Mesenchymal stem cell (in vitro differentiated cells and primary cell): ENCODE results near the gene DDX11.
"Not testable (repeated sequence)": the region's sequence is repeated elsewhere in the genome, so short reads cannot be mapped to it uniquely, and the experiment has no call there.

Source experiments
- DNase-seq: peaks from one replicate; pipeline ENCODE4 v3.0.0-alpha.2; 2013
- H2AFZ ChIP-seq: one replicate; pipeline ENCODE4 v1.6.1; 2013; ENCODE audit warnings: low read depth, mild to moderate bottlenecking, control low read depth, inconsistent platforms, low read length, moderate library complexity
- H2AK5ac ChIP-seq: 2 replicates; pipeline ENCODE4 v1.6.1; 2013; ENCODE audit warnings: low read length, moderate library complexity, mild to moderate bottlenecking, inconsistent platforms; ENCODE audit not compliant: severe bottlenecking
- H2BK120ac ChIP-seq: one replicate; pipeline ENCODE4 v1.6.1; 2013; ENCODE audit warnings: low read depth, mild to moderate bottlenecking, inconsistent platforms, low read length, moderate library complexity
- H2BK12ac ChIP-seq, 2 experiments: one replicate each; pipeline ENCODE4 v1.6.1; 2013; ENCODE audit warnings: inconsistent platforms in 2 of 2, low read length in 2 of 2, mild to moderate bottlenecking in 2 of 2, moderate library complexity in 2 of 2, control low read depth in 1 of 2
- H2BK15ac ChIP-seq: one replicate; pipeline ENCODE4 v1.6.1; 2013; ENCODE audit warnings: mild to moderate bottlenecking, low read depth, inconsistent platforms; ENCODE audit not compliant: poor library complexity, severe bottlenecking
- H2BK5ac ChIP-seq: 2 replicates; pipeline ENCODE4 v1.6.1; 2013; ENCODE audit warnings: low read depth, mild to moderate bottlenecking, low read length, control low read depth, inconsistent platforms; ENCODE audit not compliant: poor library complexity, severe bottlenecking
- H3K14ac ChIP-seq, 2 experiments: one replicate each; pipeline ENCODE4 v1.6.1; 2013; ENCODE audit warnings: inconsistent platforms in 2 of 2, low read length in 2 of 2, control low read depth in 1 of 2, mild to moderate bottlenecking in 1 of 2, moderate library complexity in 1 of 2
- H3K18ac ChIP-seq, 2 experiments: one replicate each; pipeline ENCODE4 v1.6.1; 2013; ENCODE audit warnings: inconsistent platforms in 2 of 2, low read length in 2 of 2, control low read depth in 1 of 2, low read depth in 1 of 2, mild to moderate bottlenecking in 1 of 2
- H3K23ac ChIP-seq, 2 experiments: one replicate each; pipeline ENCODE4 v1.6.1; 2013; ENCODE audit warnings: inconsistent platforms in 2 of 2, low read length in 2 of 2, mild to moderate bottlenecking in 2 of 2, moderate library complexity in 2 of 2, control low read depth in 1 of 2
- H3K27ac ChIP-seq: 2 replicates; pipeline ENCODE4 v1.5.1; 2013; ENCODE audit warnings: mild to moderate bottlenecking, moderate library complexity, low read length, control low read depth, inconsistent platforms; ENCODE audit not compliant: poor library complexity, severe bottlenecking
- H3K27me3 ChIP-seq, 2 experiments: 2 replicates each; pipeline versions ENCODE4 v1.6.1 to v1.7.0; 2013; ENCODE audit warnings: low read length in 2 of 2, mild to moderate bottlenecking in 2 of 2, moderate library complexity in 2 of 2, control low read depth in 1 of 2, inconsistent platforms in 1 of 2; ENCODE audit not compliant: control insufficient read depth in 1 of 2, insufficient read depth in 1 of 2
- H3K36me3 ChIP-seq, 2 experiments: 2 replicates each; pipeline versions ENCODE4 v1.6.1 to v1.7.0; 2013; ENCODE audit warnings: low read length in 2 of 2, control low read depth in 1 of 2, inconsistent platforms in 1 of 2, low read depth in 1 of 2, mild to moderate bottlenecking in 1 of 2; ENCODE audit not compliant: insufficient read depth in 2 of 2, control insufficient read depth in 1 of 2
- H3K4ac ChIP-seq, 2 experiments: one replicate each; pipeline ENCODE4 v1.6.1; 2013; ENCODE audit warnings: inconsistent platforms in 2 of 2, low read length in 2 of 2, mild to moderate bottlenecking in 2 of 2, moderate library complexity in 2 of 2, control low read depth in 1 of 2, low read depth in 1 of 2
- H3K4me1 ChIP-seq: 2 replicates; pipeline ENCODE4 v1.6.1; 2013; ENCODE audit warnings: low read depth, low read length, control low read depth; ENCODE audit not compliant: control insufficient read depth, insufficient read depth
- H3K4me2 ChIP-seq: 2 replicates; pipeline ENCODE4 v1.6.1; 2013; ENCODE audit warnings: low read length, mild to moderate bottlenecking, inconsistent platforms; ENCODE audit not compliant: poor library complexity, severe bottlenecking
- H3K4me3 ChIP-seq, 2 experiments: 2 replicates each; pipeline versions ENCODE4 v1.5.1 to v1.7.0; 2013; ENCODE audit warnings: low read length in 2 of 2, mild to moderate bottlenecking in 2 of 2, control low read depth in 1 of 2, low read depth in 1 of 2; ENCODE audit not compliant: insufficient read depth in 1 of 2
- H3K79me1 ChIP-seq: replicated peaks from 2 replicates; pipeline ENCODE4 v1.6.1; 2013; ENCODE audit warnings: mild to moderate bottlenecking, control low read depth, low read length, inconsistent platforms; ENCODE audit not compliant: poor library complexity, severe bottlenecking
- H3K9ac ChIP-seq: 2 replicates; pipeline ENCODE4 v1.7.0; 2013; ENCODE audit warnings: mild to moderate bottlenecking, low read length, moderate library complexity
- H3K9me3 ChIP-seq: 2 replicates; pipeline ENCODE4 v1.7.0; 2013; ENCODE audit warnings: mild to moderate bottlenecking, low read length; ENCODE audit not compliant: control insufficient read depth
- H4K8ac ChIP-seq: one replicate; pipeline ENCODE4 v1.6.1; 2013; ENCODE audit warnings: inconsistent platforms, mild to moderate bottlenecking, low read length, moderate library complexity
- H4K91ac ChIP-seq: one replicate; pipeline ENCODE4 v1.6.1; 2013; ENCODE audit warnings: mild to moderate bottlenecking, low read length, inconsistent platforms
- WGBS: methylation state at CpG from one replicate; pipeline ENCODE4 v1.1.7; 2013; ENCODE audit warnings: mixed read lengths; 5-methylcytosine and 5-hydroxymethylcytosine counted together

Gene DDX11

GRCh38 chr12:31106101-31106803 is 32.6 kb downstream of the DDX11 start:
- no peak overlapping the region for H3K23ac ChIP-seq
- H2BK5ac ChIP-seq, result no peak overlapping the region
- no peak overlapping the region for H4K8ac ChIP-seq
- peaks cover 0 to 43% of the 10 kb centered on the region in 2 experiments for H3K36me3 ChIP-seq
- H3K4me1 ChIP-seq, result no peaks in the 10 kb centered on the region
- H2AFZ ChIP-seq, result no peak overlapping the region
- no peak overlapping the region for H2BK120ac ChIP-seq
- H2BK15ac ChIP-seq, result no peak overlapping the region
- H3K4ac ChIP-seq, result no peak overlapping the region
- no peak overlapping the region for H3K9ac ChIP-seq
- H4K91ac ChIP-seq, result no peak overlapping the region
- no peak overlapping the region for H3K4me2 ChIP-seq
- 90% methylated on average over 6 of the region's 10 CpGs for WGBS
- DNase-seq, result no peak
- no peak overlapping the region for H3K4me3 ChIP-seq
- no peaks in the 10 kb centered on the region for H3K9me3 ChIP-seq
- H3K14ac ChIP-seq, result no peak overlapping the region
- H2BK12ac ChIP-seq, result no peak overlapping the region
- H3K27me3 ChIP-seq, result no peaks in the 10 kb centered on the region
- no peak overlapping the region for H3K18ac ChIP-seq
- H2AK5ac ChIP-seq, result no peak overlapping the region
- no peaks in the 10 kb centered on the region for H3K79me1 ChIP-seq
- H3K27ac ChIP-seq, result no peak overlapping the region

GRCh38 chr12:31109773-31110172 is 36.1 kb downstream of the DDX11 start:
- H3K4me2 ChIP-seq, DNase-seq, H2AK5ac ChIP-seq, H3K9ac ChIP-seq, H4K91ac ChIP-seq, H3K9me3 ChIP-seq, H2AFZ ChIP-seq, H3K23ac ChIP-seq, H3K4me3 ChIP-seq, H3K27me3 ChIP-seq, H3K4ac ChIP-seq, H4K8ac ChIP-seq, H2BK5ac ChIP-seq, H3K4me1 ChIP-seq, H3K27ac ChIP-seq, H2BK15ac ChIP-seq, H2BK12ac ChIP-seq, H3K14ac ChIP-seq, H3K79me1 ChIP-seq, H2BK120ac ChIP-seq, H3K18ac ChIP-seq: not testable (repeated sequence)
- 52% methylated on average over 6 of the region's 6 CpGs for WGBS
- peaks cover 0 to 14% of the 10 kb centered on the region in 2 experiments for H3K36me3 ChIP-seq

- 73% methylated on average over 4 of the region's 5 CpGs for WGBS
Measured at GRCh38 chr12:31110263-31110662, 36.6 kb downstream of the DDX11 start.

GRCh38 chr12:31115092-31115601 is 41.5 kb downstream of the DDX11 start:
- WGBS, result 90% methylated on average over 2 of the region's 3 CpGs
- not testable (repeated sequence) for H3K9ac ChIP-seq, H3K14ac ChIP-seq, H2BK120ac ChIP-seq, H2BK15ac ChIP-seq, H3K23ac ChIP-seq, H2BK5ac ChIP-seq, H3K18ac ChIP-seq, H3K4me3 ChIP-seq, H3K9me3 ChIP-seq, H3K79me1 ChIP-seq, H3K4ac ChIP-seq, H3K27ac ChIP-seq, H3K36me3 ChIP-seq, DNase-seq, H2BK12ac ChIP-seq, H4K91ac ChIP-seq, H4K8ac ChIP-seq, H3K4me2 ChIP-seq, H2AK5ac ChIP-seq, H2AFZ ChIP-seq
- Histone ChIP-seq H3K27me3 (peaks cover 31 to 34% of the 10 kb centered on the region in 2 experiments), H3K4me1 (peaks cover 31% of the 10 kb centered on the region)

More at GRCh38 chr12:31110263-31110662, 36.6 kb downstream of the DDX11 start:
- not testable (repeated sequence) for H3K9ac ChIP-seq, H3K14ac ChIP-seq, H3K27ac ChIP-seq, H2BK120ac ChIP-seq, H2AFZ ChIP-seq, H2BK5ac ChIP-seq, H2BK12ac ChIP-seq, DNase-seq, H4K91ac ChIP-seq, H4K8ac ChIP-seq, H3K4me3 ChIP-seq, H3K18ac ChIP-seq, H3K4me1 ChIP-seq, H3K9me3 ChIP-seq, H2BK15ac ChIP-seq, H3K4me2 ChIP-seq, H3K27me3 ChIP-seq, H2AK5ac ChIP-seq, H3K4ac ChIP-seq, H3K23ac ChIP-seq, H3K79me1 ChIP-seq
- H3K36me3 ChIP-seq, result peaks cover 0 to 12% of the 10 kb centered on the region in 2 experiments
